ENCODE data around the gene EME2. TPM values are rescaled to one million over a fixed set of nuclear protein-coding genes. Genes with fewer than 3 reads are reported as not detected.

Gene EME2
- total RNA-seq, result 11.7 and 18.4 TPM in 2 replicates

DNA sequence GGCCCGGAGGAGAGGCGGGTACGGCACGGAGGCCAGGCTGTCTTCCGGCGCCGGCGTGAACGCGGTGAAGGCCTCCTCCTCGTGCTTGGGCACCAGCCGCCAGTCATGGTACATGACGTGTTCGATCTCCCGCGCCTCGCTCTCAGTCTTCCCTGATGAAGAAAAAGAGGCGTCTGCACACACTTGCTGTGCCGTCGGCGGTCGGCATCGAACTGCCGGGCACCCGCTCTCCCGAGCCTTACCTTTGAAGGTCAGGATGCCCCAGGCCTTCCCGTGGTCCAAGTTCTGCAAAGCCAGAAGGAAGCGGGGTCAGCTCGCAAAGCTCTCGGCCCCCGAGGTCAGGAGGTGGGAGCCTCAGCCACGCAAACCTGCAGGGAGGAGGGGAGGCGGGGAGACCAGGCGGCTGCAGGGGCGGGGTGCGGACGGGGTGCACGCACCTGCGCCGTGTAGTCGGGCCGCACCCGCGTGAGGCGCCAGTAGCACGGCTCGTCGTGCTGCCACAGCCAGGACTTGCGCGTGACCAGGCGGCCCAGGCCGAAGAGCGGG, at the start of gene EME2:
TSS of gene EME2 (plus strand) at position 449 of the 546 bp plus-strand sequence. CDS start 418 bp downstream, outside the sequence.

DNA sequence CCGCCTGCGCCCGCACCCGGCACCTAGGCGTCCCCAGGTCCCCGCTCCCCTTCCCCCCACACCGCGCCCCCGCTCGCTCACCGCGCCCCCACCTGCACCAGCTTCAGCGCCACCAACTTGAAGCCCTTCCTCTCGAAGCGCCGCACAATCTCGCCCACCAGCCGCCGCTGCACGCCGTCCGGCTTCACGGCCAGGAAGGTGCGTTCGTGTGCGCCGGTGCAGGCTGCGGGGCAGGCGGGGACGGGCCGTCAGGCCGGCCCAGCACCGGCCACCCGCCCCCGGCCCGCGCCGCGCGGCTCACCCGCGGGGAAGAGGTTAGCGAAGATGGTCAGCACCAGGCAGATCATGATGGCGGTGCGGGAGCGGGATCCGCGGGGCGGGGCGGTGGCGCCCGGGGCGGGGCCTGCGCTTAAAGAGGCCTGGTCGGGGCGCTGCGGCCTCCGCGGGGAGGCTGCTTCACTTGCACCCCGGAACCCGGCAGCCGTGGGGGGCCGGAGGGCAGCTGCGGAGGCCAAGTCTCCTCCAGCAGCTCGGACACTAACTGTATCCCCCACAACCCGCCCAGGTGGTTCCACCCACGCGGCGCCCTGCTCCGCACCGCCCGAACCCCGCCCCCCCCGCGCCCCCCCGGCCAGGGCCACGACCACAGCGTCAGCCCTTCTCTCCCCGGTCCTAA, 1.3 kb upstream of the EME2 start, which contains the start of gene NME3:
TSS of gene NME3 (minus strand) at position 356 of the 676 bp plus-strand sequence. CDS start at position 347, 9 bp downstream.

GRCh38 chr16:1772908-1773702, 495 bp downstream of the EME2 start, which contains the start of gene MRPS34:
TSS of gene MRPS34 (minus strand) at chr16:1773134. CDS start at chr16:1773119, 15 bp downstream.

DNA sequence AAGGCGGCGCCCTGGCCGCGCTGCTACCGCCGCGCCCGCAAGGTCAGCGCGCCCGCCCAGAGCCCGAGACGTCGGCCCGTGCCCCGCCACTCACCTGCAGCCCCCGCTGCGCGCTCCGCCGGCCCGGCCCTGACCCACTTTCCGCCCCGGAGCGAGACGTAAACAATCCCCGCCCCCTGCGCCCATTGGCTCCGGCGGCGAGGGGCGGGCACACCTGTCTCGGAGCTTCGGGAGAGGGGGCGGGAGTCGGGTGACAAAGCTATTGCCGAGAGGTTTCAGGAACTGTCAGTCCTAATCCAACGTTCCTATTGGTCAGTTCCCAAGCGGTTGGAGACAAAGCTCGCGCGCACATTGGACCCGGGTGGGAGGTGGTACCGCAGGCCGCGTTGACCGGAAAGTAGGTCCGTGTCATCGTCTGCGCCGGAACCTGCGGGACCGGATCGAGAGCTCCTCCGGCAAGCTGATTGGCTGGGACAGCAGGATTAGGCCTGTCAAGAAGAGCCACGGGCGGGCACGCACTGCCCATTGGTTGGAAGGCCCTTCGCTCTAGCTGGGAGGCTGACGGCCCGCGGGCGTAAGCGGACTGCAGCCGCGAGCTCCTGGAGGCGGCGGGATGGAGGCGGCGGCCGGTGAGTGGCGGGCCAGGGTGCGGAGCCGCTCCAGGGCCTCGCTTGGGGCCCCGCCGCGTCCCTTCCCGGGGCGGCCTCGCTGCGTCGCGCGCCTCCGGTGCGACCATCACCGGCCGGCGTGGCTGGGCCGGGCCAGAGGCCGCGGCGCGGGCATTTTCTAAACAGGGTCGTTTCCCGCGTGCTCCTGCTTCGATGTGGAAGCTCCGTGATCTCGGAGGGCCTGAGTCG, 10.0 kb downstream of the EME2 start, which contains the start of the genes NUBP2 and SPSB3:
TSS of gene NUBP2 (plus strand) at position 553 of the 857 bp plus-strand sequence. CDS start at position 614, 61 bp downstream.
TSS of gene SPSB3 (minus strand) at position 164 of the 857 bp plus-strand sequence. CDS start 1,088 bp downstream, outside the sequence.

DNA sequence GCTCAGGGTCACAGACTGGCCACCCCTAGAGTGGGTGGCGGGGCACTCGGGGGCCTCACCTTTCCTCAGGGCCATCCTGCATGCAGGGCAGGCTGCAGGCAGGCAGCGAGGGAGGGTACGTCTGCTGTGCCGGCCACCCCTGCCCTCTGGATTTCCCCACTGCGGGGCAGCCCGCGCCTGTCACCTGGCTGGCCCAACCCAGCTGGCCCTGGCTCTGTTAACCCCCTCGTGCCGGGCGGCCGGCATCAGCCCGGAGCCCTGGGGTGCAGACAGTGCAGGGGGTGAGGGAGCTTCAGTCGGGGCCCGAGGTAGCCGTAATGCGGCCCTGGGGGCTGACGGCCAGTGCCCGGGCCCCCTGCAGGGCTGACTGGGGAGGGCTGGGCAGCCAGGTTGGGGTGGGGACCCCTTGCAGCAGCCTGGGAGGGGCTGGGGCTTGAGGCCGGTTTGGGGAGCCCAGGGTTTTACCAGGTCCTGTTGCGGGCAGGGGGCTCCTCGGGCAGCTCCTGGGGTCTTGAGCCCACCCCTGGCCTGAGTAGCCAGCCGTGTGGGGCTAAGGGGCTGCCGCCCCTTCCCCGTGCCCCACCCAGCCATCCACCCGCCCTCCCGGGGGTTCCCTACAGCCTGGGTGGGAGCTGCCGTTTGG, 21.1 kb downstream of the EME2 start, which contains the start of gene IGFALS:
TSS of gene IGFALS (minus strand) at position 128 of the 643 bp plus-strand sequence. CDS start at position 75, 53 bp downstream.

Small RNA genes within 50 kb of the gene (small RNA-seq; reads per million reads assigned to genes)
- gene MIR3177, result 0.11 reads per million

Other genes with a start within 250 kb of the EME2 start
- gene TMEM204, start 239.1 kb upstream of the EME2 start, total RNA-seq, result 14.9 and 15.8 TPM in 2 replicates
- gene IFT140, start 160.7 kb upstream of the EME2 start, total RNA-seq, result 21.3 and 25.2 TPM in 2 replicates
- gene CRAMP1, start 160.4 kb upstream of the EME2 start, total RNA-seq, result 9.6 and 13.5 TPM in 2 replicates
- 52.2 and 57.7 TPM in 2 replicates for gene JPT2, start 94.5 kb upstream of the EME2 start, total RNA-seq
- 40.4 and 57.9 TPM in 2 replicates for gene MAPK8IP3, start 66.6 kb upstream of the EME2 start, total RNA-seq
- 29.9 and 37.5 TPM in 2 replicates for gene NME3, start 1.3 kb upstream of the EME2 start, total RNA-seq
- 68.0 and 88.2 TPM in 2 replicates for gene MRPS34, start 324 bp downstream of the EME2 start, total RNA-seq
- gene SPSB3, start 9.8 kb downstream of the EME2 start, total RNA-seq, result 20.3 and 27.2 TPM in 2 replicates
- gene NUBP2, start 10.2 kb downstream of the EME2 start, total RNA-seq, result 69.8 and 79.4 TPM in 2 replicates
- under 0.01 TPM in 1 of 2 replicates, not detected in the other for gene IGFALS, start 20.9 kb downstream of the EME2 start, total RNA-seq
- 14.7 and 24.3 TPM in 2 replicates for gene HAGH, start 54.0 kb downstream of the EME2 start, total RNA-seq
- gene FAHD1, start 54.4 kb downstream of the EME2 start, total RNA-seq, result 52.6 and 61.7 TPM in 2 replicates
- not detected in 2 replicates for gene MEIOB, start 99.4 kb downstream of the EME2 start, total RNA-seq
- gene HS3ST6, start 145.6 kb downstream of the EME2 start, total RNA-seq, result not detected in 2 replicates
- gene MSRB1, start 170.4 kb downstream of the EME2 start, total RNA-seq, result 12.7 and 15.4 TPM in 2 replicates
- not detected in 2 replicates for gene RPL3L, start 181.9 kb downstream of the EME2 start, total RNA-seq
- 133 and 161 TPM in 2 replicates for gene NDUFB10, start 186.7 kb downstream of the EME2 start, total RNA-seq
- 1,799 and 3,882 TPM in 2 replicates for gene RPS2, start 192.0 kb downstream of the EME2 start, total RNA-seq
- not detected in 2 replicates for gene RNF151, start 194.0 kb downstream of the EME2 start, total RNA-seq
- 49.2 and 51.6 TPM in 2 replicates for gene TBL3, start 199.2 kb downstream of the EME2 start, total RNA-seq
- gene NOXO1, start 208.7 kb downstream of the EME2 start, total RNA-seq, result 0.39 TPM in 1 of 2 replicates, not detected in the other
- gene GFER, start 211.4 kb downstream of the EME2 start, total RNA-seq, result 9.9 and 13.1 TPM in 2 replicates
- 0.73 and 1.4 TPM in 2 replicates for gene SYNGR3, start 217.2 kb downstream of the EME2 start, total RNA-seq
- gene ZNF598, start 237.0 kb downstream of the EME2 start, total RNA-seq, result 26.8 and 35.0 TPM in 2 replicates
- gene NPW, start 247.0 kb downstream of the EME2 start, total RNA-seq, result 1.5 TPM in 1 of 2 replicates, not detected in the other